Lower leg skin (tissue), 3 donors: ENCODE results near the gene TPRX1.
A peak's percentile ranks its signal among the peaks of the same experiment; 100 is the strongest.

Experiments
- POLR2A ChIP-seq, 2 donors: fragments of 450-650 bp; IDR thresholded peaks; one replicate each; pipeline ENCODE4 v1.6.1; 2016 to 2017; ENCODE audit warnings: antibody characterized with exemption in 2 of 2, mild to moderate bottlenecking in 1 of 2, moderate library complexity in 1 of 2
- TF ChIP-seq, protein P1 (sequence below), 3 donors: fragments of 450-650 bp; IDR thresholded peaks; one replicate each; pipeline ENCODE4 v1.5.1; 2016; ENCODE audit warnings: antibody characterized with exemption in 3 of 3, mild to moderate bottlenecking in 3 of 3, moderate library complexity in 2 of 3

DNA sequence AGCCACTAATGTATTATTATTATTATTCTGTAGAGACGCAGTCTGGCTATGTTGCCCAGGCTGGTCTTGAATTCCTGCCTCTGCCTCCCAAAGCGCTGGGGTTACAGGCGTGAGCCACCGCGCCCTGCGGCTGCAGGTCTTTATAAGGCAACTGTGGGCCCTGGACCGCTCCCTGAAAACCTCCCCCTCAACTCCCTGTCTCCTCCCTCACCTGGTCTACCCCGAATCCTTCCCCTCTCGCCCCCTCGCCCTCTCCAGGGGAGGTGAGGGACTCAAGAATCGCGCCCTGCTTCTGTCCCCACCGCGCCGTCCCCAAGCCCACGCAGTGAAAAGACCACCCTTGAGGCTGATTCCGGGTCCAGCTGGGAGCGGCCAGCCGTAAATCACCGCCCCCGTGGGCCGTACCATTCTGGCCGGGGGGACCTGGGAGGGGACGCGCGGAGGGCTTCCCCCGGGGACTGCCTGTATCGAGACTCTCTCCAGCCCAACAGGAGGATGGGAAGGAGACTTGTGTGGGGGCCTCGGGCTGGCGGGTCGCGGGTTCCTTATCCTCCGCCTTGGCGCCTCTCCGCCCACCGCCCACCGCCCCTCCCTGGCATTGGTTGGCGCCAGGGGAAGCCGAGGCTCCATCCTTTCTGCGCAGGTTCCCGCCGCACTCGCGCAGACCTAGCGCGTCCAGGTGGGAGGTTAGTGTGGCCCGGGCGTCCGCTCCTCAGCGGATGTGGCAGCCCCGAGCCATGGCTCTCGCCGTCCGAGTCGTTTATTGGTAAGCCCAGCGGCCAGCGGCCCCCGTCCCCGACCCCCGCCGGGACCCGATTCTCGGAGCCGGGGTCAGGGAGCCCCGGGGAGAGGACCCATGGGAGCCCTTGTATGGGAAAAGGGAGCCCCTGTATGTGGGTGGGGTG is 26.1 kb downstream of the TPRX1 start, which contains the start of gene SELENOW:
- TF ChIP-seq, protein P1, sequence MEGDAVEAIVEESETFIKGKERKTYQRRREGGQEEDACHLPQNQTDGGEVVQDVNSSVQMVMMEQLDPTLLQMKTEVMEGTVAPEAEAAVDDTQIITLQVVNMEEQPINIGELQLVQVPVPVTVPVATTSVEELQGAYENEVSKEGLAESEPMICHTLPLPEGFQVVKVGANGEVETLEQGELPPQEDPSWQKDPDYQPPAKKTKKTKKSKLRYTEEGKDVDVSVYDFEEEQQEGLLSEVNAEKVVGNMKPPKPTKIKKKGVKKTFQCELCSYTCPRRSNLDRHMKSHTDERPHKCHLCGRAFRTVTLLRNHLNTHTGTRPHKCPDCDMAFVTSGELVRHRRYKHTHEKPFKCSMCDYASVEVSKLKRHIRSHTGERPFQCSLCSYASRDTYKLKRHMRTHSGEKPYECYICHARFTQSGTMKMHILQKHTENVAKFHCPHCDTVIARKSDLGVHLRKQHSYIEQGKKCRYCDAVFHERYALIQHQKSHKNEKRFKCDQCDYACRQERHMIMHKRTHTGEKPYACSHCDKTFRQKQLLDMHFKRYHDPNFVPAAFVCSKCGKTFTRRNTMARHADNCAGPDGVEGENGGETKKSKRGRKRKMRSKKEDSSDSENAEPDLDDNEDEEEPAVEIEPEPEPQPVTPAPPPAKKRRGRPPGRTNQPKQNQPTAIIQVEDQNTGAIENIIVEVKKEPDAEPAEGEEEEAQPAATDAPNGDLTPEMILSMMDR (IDR thresholded peaks at IDR 0.05): no peak
- TF ChIP-seq POLR2A (IDR thresholded peaks at IDR 0.05): peak in 1 of 2 donors; percentile 80
